Right hindlimb (tissue), 1 donor: ENCODE data around the gene NKAIN2.
"Not testable (repeated sequence)": the region's sequence is repeated elsewhere in the genome, so short reads cannot be mapped to it uniquely, and the experiment has no call there.

ENCODE experiments used
- DNase-seq: peaks from one replicate; pipeline ENCODE4 v3.0.0-alpha.2; 2018

The NKAIN2 gene

DNA sequence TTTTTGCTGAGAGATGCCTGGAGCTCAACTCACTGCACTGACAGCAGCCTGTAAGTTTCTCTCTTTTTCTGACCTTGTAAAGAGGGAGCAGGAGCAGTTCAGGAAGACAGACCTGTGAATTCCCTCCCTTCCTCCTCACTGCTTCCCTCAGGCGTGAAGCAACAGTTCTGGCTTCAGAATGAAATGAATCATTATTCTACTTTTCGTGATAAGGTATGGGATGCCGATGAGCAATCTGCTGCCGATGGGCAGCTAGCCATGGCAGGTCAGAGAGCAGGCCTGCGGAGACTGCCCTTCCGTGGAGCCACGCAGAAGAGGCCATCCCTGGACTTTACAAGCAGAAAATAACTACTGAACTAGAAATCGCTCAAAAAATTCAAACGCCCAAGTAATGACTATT lies 732.1 kb downstream of the NKAIN2 start:
- no peak for DNase-seq

DNA sequence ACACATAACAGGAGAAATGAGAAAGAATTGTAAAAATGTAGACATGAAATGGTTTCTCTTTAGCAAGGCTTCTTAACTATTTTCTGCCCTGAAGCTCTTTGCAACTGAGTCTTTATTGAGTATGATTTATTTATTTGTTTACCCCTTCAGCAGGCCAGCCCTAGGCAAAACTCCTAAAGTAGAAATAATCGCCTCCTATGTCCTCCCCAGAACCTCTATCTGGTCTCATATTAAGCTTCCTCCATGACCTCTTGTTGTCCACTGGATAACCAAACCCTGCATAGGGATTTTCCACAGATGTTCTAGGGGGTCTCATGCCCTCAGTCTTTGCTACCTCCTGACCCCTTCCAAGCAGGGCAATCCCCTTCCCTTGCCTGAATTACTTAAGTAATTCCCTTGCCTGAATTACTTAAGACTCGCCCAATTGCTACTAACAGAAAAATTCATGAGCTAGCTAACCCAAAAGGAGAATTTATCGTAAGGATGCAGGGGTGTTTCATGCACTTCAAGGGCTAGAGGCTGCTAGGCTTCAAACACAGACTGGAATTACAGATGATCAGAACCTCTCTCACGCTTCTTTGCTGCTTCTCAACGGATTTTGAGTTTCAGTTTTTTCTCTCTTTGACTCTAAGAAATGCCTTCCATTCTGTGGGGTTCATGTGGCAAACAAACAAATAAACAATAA lies 732.6 kb downstream of the NKAIN2 start:
- DNase-seq, result no peak

GRCh38 chr6:124536842-124537191 lies 733.2 kb downstream of the NKAIN2 start:
- no peak for DNase-seq

- DNase-seq, result no peak
Measured at GRCh38 chr6:124539096-124539495, 735.4 kb downstream of the NKAIN2 start.

GRCh38 chr6:124541573-124541972 lies 737.9 kb downstream of the NKAIN2 start:
- no peak for DNase-seq

DNA sequence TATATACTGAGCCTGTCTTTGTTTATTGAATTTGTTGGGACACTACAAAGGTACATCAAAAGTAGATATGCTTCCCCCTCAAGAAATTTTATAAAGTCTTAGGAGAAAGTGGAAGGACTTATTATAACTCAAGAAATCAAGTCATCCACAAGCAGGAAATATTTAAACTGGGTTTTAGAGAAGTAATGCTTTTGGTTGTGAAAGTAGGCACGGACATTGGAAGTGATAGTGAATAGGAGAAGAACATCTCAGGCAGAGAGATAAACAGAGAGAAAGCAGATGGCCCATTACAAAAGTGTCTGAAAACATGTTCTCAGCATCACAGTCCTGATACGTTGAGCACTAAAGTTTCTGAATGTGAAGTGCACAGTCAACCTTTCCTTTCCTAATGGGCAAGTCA lies 742.9 kb downstream of the NKAIN2 start:
- no peak for DNase-seq

DNA sequence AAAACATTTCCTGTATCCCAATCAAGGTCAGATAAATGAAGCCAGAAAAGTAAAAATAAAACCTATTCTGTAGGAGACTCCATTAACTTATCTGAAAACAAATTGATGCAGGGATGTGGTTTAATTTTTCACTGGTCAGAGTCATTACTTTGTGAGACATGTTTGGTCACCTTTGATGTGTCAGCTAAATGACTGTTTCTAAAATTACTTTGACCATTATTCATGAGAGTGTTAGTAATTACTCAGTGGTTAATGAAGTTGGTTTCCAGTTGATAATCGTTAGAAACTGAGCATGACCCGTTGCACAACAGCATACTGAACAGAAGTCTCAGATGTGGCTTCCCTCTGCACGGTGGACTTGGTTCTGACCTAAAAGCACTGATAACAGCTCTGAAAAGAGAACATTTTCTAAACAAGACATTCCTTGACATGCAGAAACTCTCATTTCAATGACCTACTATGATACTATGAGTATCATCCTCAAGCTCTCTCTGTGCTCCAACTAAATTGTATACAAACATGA lies 748.1 kb downstream of the NKAIN2 start:
- no peak for DNase-seq

DNA sequence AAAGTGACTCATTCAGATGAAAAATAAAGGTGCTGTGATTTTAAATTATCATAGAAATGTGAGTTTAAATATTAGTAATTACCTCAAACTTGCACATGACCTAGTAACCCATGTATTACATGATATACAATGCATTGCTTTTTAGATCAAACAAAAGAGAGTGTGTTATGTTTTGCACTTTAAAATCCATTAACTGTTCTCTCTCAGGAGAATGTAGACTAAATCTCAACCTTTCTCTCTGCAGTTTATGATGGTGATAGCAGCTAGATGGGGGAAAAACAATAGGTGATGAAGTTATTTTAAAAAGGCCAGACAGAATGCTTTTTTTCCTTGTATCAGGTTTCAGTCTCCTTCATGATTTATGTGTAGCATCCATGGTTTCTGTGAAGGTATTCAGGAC lies 754.2 kb downstream of the NKAIN2 start:
- DNase-seq, result no peak

GRCh38 chr6:124560078-124560477 lies 756.4 kb downstream of the NKAIN2 start:
- not testable (repeated sequence) for DNase-seq

DNA sequence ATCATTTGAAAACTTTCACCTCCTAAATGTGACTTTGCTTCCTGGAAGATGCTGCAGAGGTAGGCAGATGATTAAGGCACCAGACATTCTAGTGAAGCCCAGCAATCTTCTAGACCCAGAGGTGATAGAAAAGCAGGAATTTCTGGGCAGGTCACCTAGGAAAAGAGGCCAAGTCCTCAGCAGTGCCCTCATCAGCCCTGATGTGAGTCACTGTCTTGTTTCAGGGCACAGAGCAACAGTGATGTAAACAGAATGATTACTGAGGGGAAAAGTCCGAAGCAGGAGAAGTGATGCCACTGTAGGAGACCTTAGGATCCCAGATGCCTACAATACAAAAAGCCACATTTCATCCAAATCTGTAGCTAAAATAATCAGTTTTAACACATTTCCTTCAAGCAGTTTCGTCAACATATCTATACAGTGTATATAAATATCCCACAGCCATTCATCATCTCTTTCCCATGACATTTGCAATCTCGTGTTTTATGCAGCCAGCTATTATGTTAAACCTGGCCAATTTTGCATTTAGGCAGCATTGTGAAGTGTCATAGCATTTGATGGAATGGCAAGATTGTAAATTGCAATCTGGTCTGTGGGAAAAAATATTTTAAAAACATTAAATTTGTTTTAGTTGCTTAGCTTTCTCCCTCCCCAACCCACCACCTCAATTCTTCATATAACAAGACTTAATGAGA lies 757.4 kb downstream of the NKAIN2 start:
- no peak for DNase-seq

DNA sequence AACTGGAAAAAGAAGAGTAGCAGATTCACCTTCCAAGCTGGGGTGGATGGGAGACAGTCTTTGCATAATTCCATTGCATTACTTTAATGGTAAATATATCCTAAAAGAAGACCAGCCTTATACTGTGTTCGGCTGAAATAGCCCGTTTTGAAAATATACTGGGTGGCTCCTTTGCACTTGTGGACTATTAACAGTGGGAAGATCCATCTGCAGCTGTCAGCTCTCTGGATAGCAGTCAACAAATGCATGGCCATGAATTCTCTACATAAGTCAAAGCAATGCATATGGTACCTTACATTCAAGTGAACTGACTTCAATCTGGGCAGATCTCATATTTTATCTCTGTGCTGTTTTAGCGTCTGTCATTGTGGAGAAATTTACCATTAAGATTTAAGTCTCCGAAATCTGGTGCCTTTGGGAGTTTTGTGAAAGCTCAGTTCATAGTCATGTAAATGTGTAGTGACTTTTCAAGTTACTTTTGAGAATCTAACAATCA lies 758.0 kb downstream of the NKAIN2 start:
- no peak for DNase-seq

DNA sequence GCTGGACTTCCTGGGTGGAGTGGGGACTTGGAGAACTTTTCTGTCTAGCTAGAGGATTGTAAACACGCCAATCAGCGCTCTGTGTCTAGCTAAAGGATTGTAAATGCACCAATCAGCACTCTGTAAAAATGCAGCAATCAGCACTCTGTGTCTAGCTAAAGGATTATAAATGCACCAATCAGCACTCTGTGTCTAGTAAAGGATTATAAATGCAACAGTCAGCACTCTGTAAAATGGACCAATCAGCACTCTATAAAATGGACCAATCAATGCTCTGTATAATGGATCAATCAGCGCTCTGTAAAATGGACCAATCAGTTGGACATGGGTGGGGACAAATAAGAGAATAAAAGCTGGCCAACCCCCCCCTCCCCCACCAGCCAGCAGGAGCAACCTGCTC lies 760.5 kb downstream of the NKAIN2 start:
- DNase-seq, result not testable (repeated sequence)

- DNase-seq, result no peak
Measured at GRCh38 chr6:124567401-124567800, 763.7 kb downstream of the NKAIN2 start.

- DNase-seq, result no peak
Measured at GRCh38 chr6:124573953-124574352, 770.3 kb downstream of the NKAIN2 start.

GRCh38 chr6:124577734-124578281 lies 774.1 kb downstream of the NKAIN2 start:
- DNase-seq, result no peak

- DNase-seq, result no peak
Measured at GRCh38 chr6:124590001-124590400, 786.3 kb downstream of the NKAIN2 start.

DNA sequence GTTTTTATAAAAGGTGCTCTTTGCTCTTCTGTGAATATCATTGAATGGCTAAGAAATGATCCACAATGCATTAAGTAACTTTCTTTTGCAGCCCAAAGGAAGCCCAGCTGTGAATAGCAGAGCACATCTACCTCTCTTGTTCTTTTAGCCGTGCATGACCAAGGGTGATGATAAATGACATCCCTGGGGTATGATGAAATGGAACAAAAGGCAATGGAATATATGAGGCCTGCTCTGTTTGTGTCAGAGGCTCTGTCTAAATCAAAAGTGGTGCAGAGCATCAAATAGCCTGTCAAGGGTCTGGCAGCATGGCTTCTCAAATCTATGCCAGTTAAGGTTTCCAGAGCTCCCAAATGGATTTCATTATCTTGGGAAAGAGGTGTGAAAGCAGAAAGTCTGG lies 796.0 kb downstream of the NKAIN2 start:
- DNase-seq, result no peak

DNA sequence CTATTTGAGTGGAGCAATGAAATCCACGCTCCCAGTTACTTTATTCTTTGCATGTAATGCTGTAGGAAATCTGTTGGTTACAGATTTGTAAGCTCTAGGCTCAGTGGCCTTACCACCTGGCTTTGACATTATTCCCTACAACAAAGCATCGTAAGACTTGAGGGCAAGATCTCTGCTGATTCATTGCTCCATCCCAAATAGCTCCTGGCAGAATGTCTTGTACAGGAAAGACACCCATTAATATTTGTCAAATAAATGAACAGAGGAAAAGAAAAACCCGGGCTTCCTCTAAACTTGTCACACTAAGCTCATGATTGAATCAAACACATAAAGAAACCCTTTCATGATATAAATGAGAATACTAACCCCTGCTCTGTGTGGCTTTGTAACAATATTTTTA lies 801.1 kb downstream of the NKAIN2 start:
- DNase-seq, result no peak

DNA sequence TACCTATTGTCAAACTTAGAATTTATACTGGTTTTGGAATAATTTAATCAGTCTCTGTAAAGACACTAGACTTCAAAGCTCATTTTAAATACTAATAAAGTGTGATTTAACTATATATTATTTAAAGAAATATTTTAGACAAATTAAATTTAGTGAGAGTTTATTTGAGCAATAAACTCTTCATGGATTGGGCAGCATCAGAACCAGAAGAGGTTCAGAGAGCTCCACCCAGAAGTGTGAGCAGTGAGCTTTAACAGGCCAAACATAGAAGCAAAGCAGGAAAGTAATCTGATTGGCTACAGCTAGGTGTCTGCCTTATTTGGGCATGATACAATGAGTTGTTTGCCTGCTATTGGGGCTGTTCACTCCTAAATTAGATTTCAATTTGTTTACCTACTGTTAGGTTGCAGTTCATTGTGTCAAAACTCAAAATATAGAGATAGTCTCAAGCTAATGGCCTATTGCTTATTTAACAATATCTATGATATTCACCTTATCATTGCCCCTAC lies 803.5 kb downstream of the NKAIN2 start:
- no peak for DNase-seq

DNA sequence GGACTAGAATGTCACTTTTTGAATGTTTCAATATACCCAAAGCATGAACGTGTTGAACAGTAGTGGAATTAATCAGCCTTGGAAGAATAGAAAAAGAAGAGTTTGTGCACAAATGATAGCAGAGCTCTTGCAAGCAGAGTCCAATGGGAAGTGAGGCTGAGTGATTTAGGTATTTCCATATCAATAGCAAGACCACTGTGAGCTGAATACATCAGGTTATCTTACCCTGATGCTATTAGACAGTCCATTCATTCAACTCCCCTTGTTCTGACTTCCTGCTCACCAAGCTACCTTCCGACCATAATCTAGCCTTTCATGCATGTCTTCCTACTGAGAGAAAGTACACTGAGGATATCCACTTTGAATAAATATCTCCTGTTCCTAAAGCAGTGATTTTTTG lies 809.4 kb downstream of the NKAIN2 start:
- no peak for DNase-seq

DNA sequence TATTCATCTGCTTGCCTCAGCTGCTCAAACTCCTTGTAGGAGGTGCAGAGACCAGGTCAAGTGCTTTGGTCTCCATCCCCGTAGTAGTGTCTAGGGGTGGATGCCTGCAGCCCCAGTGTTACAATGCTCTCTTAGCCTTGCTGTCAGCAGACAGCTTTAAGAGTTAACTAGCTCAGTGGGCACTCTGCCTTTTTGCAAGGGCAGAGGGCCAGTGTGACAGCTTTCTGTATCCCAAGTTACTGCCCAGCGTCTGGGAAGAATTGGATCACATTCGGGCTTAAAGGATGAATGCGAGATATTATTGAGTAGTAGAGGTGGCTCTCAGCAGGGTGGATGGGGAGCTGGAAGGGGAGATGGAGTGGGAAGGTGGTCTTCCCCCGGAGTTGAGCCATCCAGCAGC lies 818.7 kb downstream of the NKAIN2 start:
- DNase-seq, result no peak

DNA sequence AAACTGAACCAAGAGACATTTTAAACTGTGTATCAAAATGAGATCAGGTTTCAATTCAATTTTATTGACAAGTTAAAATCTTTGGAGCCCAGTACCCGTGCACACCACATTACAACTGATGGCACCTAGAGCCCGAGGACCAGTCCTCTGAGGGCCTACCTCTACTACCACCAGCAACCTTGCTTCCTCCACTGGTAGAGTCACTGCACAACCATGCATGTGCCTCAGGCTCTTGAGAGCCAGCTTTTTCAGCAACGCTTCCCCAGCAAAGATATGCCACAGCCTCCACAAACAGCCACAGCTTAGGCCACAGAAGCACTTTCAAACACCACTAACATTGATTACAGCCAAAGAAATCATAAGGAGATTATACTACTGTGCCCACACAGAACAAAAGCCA lies 830.0 kb downstream of the NKAIN2 start:
- no peak for DNase-seq

DNA sequence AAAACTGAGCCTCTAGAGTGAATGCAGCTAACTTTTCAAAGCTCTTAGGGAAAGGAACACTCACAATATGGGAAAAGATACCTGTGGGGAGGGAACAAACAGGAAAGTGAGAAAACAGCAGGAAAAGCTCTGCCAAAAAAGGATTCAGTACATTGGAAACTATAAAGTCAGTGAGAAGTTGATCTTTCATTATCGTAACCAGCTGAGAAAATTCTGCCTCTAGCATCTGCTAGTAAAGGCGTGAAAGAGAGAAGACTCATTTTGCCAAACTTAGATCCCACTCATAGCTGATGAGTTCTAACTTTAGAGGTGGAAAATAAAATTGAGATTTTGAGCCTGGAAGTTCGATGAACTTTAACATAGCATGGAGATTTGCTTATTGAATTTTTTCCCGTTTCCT lies 836.8 kb downstream of the NKAIN2 start:
- no peak for DNase-seq

DNA sequence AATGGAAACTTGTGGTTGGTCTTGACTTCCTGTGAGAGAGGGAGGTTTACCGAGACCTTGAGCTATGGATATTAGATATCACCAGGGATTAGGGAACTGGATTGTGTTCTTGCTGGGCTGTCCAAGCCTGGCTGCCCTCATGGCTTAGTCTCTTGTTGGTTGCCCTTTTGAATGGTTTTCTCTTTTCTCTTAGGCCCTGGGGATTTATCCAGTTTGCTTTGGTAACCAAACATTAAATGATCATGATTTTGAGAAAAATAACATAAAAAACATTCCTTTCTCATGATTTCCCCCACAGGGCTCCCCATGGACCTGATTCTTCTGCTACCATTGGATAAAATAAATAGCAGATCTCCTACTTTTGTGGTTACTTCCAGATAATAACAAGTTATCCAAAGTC lies 852.2 kb downstream of the NKAIN2 start:
- DNase-seq, result no peak
